HCEC 1CT (cell line): ENCODE data around the gene CYB5D1.

Experiments
- DNase-seq: peaks from one replicate; pipeline ENCODE4 v3.0.0-alpha.2; 2017

Gene CYB5D1

GRCh38 chr17:7857713-7858521 lies at the start of gene CYB5D1:
Gene CYB5D1 (plus strand): TSS chr17:7858003. CDS start chr17:7858135, 132 bp downstream.
- DNase-seq = peak; percentile 86

DNA sequence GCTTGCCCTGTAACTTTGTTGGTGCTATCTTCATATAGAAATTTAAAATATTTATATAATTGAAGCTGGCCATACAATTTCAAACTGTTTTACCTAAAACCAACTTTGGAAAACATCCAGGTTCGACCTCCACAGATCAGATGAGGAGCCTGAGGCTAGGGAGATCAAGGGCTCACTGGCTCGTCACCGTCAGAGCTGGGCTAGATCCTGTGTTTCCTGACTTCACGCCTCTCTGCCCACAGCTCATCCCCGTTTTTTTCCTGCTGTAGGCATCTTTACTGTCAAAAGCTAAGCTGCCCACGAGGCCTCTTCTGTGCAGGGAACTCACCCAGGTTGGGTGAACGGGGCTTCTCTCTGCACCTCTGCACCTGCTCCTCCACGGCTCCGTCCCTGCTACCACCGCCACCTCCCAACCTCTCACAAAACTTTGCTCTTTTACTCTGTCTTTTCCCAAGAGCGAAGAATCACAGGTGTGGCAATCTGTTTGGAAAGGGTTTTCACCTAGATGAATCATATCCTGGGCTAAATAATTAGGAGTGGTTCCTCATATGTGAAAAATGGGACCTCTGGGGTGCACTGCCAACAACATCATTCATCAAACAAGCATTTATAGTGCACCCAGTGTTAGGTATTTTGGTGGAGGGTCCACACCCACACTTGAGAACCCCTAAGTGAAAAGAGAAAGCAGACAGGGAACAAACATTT lies 48.6 kb upstream of the CYB5D1 start:
- no peak for DNase-seq

GRCh38 chr17:7809791-7810343 lies 47.9 kb upstream of the CYB5D1 start:
- DNase-seq = peak; percentile 41

- no peak for DNase-seq
Measured at GRCh38 chr17:7811251-7811650, 46.6 kb upstream of the CYB5D1 start.

- DNase-seq = no peak
Measured at GRCh38 chr17:7814969-7815368, 42.8 kb upstream of the CYB5D1 start.

DNA sequence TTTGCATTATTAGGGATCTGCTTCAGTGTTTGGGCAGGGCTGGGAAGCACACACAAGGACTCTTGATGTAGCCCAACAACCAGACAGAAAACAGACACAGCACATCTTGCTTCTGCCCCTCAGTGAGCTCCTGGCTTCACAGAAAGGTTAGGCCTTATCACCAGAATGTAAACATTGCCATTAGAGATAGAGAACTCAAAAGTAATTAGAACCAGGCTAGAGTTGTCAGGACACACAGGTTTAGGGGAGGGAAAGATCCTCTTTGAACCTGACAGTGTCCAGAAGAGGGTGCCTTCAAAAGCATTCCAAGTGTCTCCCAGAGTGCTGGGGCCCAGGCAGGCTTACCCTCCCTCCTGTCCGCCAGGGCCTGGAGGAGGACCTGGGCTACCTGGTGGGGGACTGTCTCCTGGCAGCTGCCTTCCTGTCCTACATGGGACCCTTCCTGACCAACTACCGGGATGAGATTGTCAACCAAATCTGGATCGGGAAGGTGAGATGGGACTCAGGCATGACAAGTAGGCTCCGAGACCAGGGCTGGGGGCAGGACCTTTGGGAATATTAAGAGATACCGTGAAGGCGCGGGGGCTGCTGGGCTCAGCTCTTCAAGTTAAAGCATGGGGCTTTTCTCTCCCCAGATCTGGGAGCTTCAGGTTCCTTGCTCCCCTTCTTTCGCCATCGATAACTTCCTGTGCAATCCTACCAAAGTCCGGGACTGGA lies 40.7 kb upstream of the CYB5D1 start:
- DNase-seq = no peak

GRCh38 chr17:7817643-7817964 lies 40.2 kb upstream of the CYB5D1 start:
- DNase-seq = no peak

- no peak for DNase-seq
Measured at GRCh38 chr17:7818026-7818425, 39.8 kb upstream of the CYB5D1 start.

- no peak for DNase-seq
Measured at GRCh38 chr17:7818746-7819645, 38.8 kb upstream of the CYB5D1 start.

GRCh38 chr17:7820231-7820630 lies 37.6 kb upstream of the CYB5D1 start:
- DNase-seq = no peak

DNA sequence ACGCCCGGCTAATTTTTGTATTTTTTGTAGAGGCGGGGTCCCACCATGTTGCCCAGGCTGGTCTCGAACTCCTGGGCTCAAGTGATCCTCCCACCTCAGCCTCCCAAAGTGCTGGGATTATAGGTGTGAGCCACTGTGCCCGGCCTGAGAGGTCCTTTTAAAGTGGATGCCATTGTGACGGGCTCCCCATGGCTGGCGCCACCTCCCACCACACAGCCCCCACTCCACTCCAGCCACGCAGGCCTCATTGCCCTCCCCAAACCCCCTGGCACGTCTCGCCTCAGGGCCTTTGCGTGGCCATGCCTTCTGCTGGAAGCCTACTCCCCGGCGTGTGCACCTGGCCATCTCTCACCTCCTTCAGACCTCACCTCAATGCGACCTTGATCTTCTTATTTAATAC lies 35.7 kb upstream of the CYB5D1 start:
- DNase-seq = no peak

- no peak for DNase-seq
Measured at GRCh38 chr17:7823581-7824001, 34.2 kb upstream of the CYB5D1 start.

GRCh38 chr17:7824021-7824924 lies 33.5 kb upstream of the CYB5D1 start:
- DNase-seq = no peak

- no peak for DNase-seq
Measured at GRCh38 chr17:7825206-7825990, 32.4 kb upstream of the CYB5D1 start.

- no peak for DNase-seq
Measured at GRCh38 chr17:7830616-7831015, 27.2 kb upstream of the CYB5D1 start.

- DNase-seq = no peak
Measured at GRCh38 chr17:7831233-7831632, 26.6 kb upstream of the CYB5D1 start.

- no peak for DNase-seq
Measured at GRCh38 chr17:7832431-7832830, 25.4 kb upstream of the CYB5D1 start.

DNA sequence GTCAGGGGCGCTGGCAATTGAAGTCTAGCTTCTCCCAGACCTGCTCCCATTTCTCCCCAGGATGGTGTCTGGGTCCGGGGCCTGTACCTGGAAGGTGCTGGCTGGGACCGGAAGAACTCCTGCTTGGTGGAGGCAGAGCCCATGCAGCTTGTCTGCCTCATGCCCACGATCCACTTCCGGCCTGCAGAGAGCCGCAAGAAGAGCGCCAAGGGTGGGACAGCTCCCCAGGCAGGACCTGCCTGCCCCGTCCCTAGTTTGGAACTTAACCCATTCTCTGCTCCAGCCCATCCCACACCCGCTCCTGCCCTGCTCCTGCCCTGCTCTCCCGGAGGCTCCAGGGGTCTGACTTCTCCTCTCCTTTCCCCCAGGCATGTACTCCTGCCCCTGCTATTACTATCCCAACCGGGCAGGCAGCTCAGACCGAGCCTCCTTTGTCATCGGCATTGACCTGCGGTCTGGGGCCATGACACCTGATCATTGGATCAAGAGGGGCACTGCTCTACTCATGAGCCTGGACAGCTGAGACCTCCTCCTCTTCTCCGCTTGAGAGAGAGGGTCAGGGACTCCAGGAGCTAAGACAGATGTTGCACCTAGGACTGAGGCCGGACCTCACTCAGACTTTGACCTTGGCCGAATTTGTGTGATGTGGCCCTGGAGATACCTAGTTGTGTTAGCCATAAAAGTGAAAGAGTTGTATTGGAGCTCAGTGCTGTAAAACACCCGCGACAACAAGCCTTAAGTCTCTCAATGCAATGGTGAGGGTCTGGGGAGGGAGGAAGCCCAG lies 24.6 kb upstream of the CYB5D1 start:
- DNase-seq = no peak

GRCh38 chr17:7833795-7834541 lies 23.8 kb upstream of the CYB5D1 start, which contains the start of gene KDM6B:
Gene KDM6B (plus strand): TSS chr17:7834217. CDS start chr17:7845555, 11,338 bp downstream.
- peak; percentile 86 for DNase-seq
